Measurements from ENCODE around the gene NDUFA6. TPM values are rescaled to one million over a fixed set of nuclear protein-coding genes. Genes with fewer than 3 reads are reported as not detected.
A peak's percentile ranks its signal among the peaks of the same experiment; 100 is the strongest.

The NDUFA6 gene
- total and polyA plus RNA-seq, 2 of the 13 experiments (the other 11 are each of a cell fraction or from before 2014, with no cell fraction given), result 68.5 to 87.8 TPM

DNA sequence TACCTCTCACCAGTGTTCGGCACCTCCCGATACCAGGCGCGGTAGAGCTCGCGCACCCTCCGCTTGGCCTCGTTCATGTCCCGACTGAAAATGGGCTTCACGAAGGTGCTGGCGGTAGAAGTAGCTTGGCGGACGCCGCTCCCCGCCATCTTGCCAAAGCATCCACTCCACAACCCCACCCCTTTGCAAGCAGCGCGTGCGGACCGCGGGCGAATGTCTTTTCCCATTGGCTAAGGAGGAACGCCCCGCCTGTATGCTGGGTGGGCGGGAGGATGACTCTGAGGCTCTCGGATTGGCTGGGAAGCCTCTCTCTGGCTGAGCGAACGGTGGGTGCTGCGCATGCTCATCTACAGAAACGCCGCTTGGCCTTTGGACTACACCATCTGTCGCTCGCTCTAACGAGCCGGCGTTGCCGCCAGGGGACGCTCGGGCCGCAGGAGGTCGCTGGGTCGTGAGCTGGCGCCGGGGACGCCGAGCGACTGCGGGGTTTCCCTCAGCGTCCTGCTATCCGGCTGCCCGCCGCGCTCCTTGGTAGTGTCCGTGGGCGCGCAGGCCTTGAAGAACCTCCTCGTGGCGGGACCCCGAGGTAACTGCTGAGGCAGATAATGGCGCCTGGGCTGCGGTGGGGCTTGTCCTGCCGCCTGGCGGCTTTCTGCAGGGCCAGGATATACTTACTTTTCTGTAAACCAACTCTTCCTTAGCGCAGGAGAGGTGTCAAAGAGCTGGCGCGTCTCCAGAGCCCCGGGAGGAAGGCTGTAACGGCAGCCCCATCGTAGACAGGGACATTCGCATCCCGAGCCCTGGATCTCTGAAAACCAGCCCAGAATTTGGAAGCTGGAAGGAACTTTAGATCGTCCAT, at the start of gene NDUFA6 (continued):
- TF ChIP-seq, protein P1, sequence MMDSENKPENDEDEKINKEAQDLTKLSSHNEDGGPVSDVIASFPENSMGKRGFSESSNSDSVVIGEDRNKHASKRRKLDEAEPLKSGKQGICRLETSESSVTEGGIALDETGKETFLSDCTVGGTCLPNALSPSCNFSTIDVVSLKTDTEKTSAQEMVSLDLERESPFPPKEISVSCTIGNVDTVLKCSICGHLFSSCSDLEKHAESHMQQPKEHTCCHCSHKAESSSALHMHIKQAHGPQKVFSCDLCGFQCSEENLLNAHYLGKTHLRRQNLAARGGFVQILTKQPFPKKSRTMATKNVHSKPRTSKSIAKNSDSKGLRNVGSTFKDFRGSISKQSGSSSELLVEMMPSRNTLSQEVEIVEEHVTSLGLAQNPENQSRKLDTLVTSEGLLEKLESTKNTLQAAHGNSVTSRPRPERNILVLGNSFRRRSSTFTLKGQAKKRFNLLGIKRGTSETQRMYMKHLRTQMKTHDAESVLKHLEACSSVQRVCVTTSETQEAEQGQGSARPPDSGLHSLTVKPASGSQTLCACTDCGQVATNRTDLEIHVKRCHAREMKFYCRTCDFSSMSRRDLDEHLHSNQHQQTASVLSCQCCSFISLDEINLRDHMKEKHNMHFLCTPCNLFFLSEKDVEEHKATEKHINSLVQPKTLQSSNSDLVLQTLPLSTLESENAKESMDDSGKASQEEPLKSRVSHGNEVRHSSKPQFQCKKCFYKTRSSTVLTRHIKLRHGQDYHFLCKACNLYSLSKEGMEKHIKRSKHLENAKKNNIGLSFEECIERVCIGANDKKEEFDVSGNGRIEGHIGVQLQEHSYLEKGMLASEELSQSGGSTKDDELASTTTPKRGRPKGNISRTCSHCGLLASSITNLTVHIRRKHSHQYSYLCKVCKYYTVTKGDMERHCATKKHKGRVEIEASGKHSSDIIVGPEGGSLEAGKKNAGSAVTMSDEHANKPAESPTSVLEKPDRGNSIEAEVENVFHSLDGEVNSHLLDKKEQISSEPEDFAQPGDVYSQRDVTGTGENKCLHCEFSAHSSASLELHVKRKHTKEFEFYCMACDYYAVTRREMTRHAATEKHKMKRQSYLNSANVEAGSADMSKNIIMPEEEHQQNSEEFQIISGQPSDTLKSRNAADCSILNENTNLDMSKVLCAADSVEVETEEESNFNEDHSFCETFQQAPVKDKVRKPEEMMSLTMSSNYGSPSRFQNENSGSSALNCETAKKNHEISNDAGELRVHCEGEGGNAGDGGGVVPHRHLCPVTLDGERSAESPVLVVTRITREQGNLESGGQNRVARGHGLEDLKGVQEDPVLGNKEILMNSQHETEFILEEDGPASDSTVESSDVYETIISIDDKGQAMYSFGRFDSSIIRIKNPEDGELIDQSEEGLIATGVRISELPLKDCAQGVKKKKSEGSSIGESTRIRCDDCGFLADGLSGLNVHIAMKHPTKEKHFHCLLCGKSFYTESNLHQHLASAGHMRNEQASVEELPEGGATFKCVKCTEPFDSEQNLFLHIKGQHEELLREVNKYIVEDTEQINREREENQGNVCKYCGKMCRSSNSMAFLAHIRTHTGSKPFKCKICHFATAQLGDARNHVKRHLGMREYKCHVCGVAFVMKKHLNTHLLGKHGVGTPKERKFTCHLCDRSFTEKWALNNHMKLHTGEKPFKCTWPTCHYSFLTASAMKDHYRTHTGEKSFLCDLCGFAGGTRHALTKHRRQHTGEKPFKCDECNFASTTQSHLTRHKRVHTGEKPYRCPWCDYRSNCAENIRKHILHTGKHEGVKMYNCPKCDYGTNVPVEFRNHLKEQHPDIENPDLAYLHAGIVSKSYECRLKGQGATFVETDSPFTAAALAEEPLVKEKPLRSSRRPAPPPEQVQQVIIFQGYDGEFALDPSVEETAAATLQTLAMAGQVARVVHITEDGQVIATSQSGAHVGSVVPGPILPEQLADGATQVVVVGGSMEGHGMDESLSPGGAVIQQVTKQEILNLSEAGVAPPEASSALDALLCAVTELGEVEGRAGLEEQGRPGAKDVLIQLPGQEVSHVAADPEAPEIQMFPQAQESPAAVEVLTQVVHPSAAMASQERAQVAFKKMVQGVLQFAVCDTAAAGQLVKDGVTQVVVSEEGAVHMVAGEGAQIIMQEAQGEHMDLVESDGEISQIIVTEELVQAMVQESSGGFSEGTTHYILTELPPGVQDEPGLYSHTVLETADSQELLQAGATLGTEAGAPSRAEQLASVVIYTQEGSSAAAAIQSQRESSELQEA (CRISPR knock-in tag; IDR thresholded peaks at IDR 0.05; ENCODE audit: not compliant biosample characterization), result peak; percentile 76
- TF ChIP-seq ZNF782 (CRISPR knock-in tag; IDR thresholded peaks at IDR 0.05; ENCODE audit: borderline replicate concordance) (peak; percentile 21; the same call in 1 of the 2 replicates), MXD4 (CRISPR knock-in tag; IDR thresholded peaks at IDR 0.05) (peak; percentile 65), RFX1 (IDR thresholded peaks at IDR 0.05) (no peak), TEAD2 (CRISPR knock-in tag; IDR thresholded peaks at IDR 0.05) (no peak), REL (CRISPR knock-in tag; conservative IDR thresholded peaks at IDR 0.05) (no peak), ZNF382 (CRISPR knock-in tag; IDR thresholded peaks at IDR 0.05; ENCODE audit: borderline replicate concordance) (no peak), ZKSCAN5 (CRISPR knock-in tag; IDR thresholded peaks at IDR 0.05) (no peak), ZNF333 (CRISPR knock-in tag; IDR thresholded peaks at IDR 0.05; ENCODE audit: borderline replicate concordance) (peak; percentile 85; the same call in 1 of the 2 replicates), ZNF33B (CRISPR knock-in tag; IDR thresholded peaks at IDR 0.05) (peak; percentile 23; the same call in 1 of the 2 replicates)
- TF ChIP-seq, protein P2, sequence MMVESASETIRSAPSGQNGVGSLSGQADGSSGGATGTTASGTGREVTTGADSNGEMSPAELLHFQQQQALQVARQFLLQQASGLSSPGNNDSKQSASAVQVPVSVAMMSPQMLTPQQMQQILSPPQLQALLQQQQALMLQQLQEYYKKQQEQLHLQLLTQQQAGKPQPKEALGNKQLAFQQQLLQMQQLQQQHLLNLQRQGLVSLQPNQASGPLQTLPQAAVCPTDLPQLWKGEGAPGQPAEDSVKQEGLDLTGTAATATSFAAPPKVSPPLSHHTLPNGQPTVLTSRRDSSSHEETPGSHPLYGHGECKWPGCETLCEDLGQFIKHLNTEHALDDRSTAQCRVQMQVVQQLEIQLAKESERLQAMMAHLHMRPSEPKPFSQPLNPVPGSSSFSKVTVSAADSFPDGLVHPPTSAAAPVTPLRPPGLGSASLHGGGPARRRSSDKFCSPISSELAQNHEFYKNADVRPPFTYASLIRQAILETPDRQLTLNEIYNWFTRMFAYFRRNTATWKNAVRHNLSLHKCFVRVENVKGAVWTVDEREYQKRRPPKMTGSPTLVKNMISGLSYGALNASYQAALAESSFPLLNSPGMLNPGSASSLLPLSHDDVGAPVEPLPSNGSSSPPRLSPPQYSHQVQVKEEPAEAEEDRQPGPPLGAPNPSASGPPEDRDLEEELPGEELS (CRISPR knock-in tag; IDR thresholded peaks at IDR 0.05), result peak; percentile 58; the same call in 1 of the 2 replicates
- TF ChIP-seq, protein P3, sequence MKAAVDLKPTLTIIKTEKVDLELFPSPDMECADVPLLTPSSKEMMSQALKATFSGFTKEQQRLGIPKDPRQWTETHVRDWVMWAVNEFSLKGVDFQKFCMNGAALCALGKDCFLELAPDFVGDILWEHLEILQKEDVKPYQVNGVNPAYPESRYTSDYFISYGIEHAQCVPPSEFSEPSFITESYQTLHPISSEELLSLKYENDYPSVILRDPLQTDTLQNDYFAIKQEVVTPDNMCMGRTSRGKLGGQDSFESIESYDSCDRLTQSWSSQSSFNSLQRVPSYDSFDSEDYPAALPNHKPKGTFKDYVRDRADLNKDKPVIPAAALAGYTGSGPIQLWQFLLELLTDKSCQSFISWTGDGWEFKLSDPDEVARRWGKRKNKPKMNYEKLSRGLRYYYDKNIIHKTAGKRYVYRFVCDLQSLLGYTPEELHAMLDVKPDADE (CRISPR knock-in tag; IDR thresholded peaks at IDR 0.05), result peak; percentile 76
- TF ChIP-seq, protein P4, sequence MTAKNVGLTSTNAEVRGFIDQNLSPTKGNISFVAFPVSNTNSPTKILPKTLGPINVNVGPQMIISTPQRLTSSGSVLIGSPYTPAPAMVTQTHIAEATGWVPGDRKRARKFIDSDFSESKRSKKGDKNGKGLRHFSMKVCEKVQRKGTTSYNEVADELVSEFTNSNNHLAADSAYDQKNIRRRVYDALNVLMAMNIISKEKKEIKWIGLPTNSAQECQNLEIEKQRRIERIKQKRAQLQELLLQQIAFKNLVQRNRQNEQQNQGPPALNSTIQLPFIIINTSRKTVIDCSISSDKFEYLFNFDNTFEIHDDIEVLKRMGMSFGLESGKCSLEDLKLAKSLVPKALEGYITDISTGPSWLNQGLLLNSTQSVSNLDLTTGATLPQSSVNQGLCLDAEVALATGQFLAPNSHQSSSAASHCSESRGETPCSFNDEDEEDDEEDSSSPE (CRISPR knock-in tag; IDR thresholded peaks at IDR 0.05), result peak; percentile 80

All from HepG2 (cell line).